BLaER1 treated with 17β-estradiol and CSF1 and Interleukin-3, amounts not matched to agents 10 nM and 100 nM (cell line): ENCODE data around the gene C2CD3.
A peak's percentile ranks its signal among the peaks of the same experiment; 100 is the strongest.

Experiments
- H3K27ac ChIP-seq, 11 experiments: shearing (Covaris generic); formaldehyde crosslinking; 2 replicates each; pipeline ENCODE4 v1.8.1; 2022
- H3K27me3 ChIP-seq, 11 experiments: shearing (Covaris generic); formaldehyde crosslinking; 2 replicates each; pipeline ENCODE4 v1.8.1; 2022
- H3K36me3 ChIP-seq, 11 experiments: shearing (Covaris generic); formaldehyde crosslinking; 2 replicates each; pipeline ENCODE4 v1.8.1; 2022
- H3K4me1 ChIP-seq, 10 experiments: shearing (Covaris generic); formaldehyde crosslinking; 2 replicates each; pipeline ENCODE4 v1.8.1; 2022
- H3K4me2 ChIP-seq, 11 experiments: shearing (Covaris generic); formaldehyde crosslinking; 2 replicates each; pipeline ENCODE4 v1.8.1; 2022
- H3K4me3 ChIP-seq, 10 experiments: shearing (Covaris generic); formaldehyde crosslinking; 2 replicates each; pipeline ENCODE4 v1.8.1; 2022
- H3K9ac ChIP-seq, 11 experiments: shearing (Covaris generic); formaldehyde crosslinking; 2 replicates each; pipeline ENCODE4 v1.8.1; 2022
- H3K9me3 ChIP-seq, 11 experiments: shearing (Covaris generic); formaldehyde crosslinking; replicated peaks in 1 of 11; 2 replicates each; pipeline ENCODE4 v1.8.1; 2022
- H4K20me1 ChIP-seq, 11 experiments: shearing (Covaris generic); formaldehyde crosslinking; 2 replicates each; pipeline ENCODE4 v1.8.1; 2022
- Cebpa-rat ChIP-seq, 11 experiments: shearing (Covaris generic); IDR thresholded peaks; 2 replicates each; pipeline ENCODE4 v1.8.1; 2022

Gene C2CD3

GRCh38 chr11:74018331-74019005 lies 152.3 kb downstream of the C2CD3 start:
- H4K20me1 ChIP-seq: no peaks in the 10 kb centered on the region
- H3K4me3 ChIP-seq: peak overlapping the region in 1 of 10 experiments; percentile 9; a peak in 1 of 20 replicates
- H3K9ac ChIP-seq: peak overlapping the region in 5 of 11 experiments; percentile 7 to 88 (median 70); a peak in 9 of 22 replicates
- no peaks in the 10 kb centered on the region for H3K27me3 ChIP-seq
- H3K9me3 ChIP-seq: no peaks in the 10 kb centered on the region
- peaks cover 4 to 75% (median 50%) of the 10 kb centered on the region in 11 experiments; a peak in 19 of 22 replicates for H3K36me3 ChIP-seq
- no peak; a peak in 1 of 22 replicates for TF ChIP-seq Cebpa-rat (IDR thresholded peaks at IDR 0.05)
- H3K4me2 ChIP-seq: peak overlapping the region in 6 of 11 experiments; percentile 9 to 96 (median 78); a peak in 11 of 22 replicates
- peak overlapping the region in 8 of 11 experiments; percentile 13 to 97 (median 65); a peak in 15 of 22 replicates for H3K27ac ChIP-seq
- peaks cover 46 to 100% (median 71%) of the 10 kb centered on the region in 10 experiments for H3K4me1 ChIP-seq

GRCh38 chr11:74017631-74018030 lies 153.2 kb downstream of the C2CD3 start:
- TF ChIP-seq Cebpa-rat (IDR thresholded peaks at IDR 0.05): no peak
- peaks cover 52 to 98% (median 74%) of the 10 kb centered on the region in 10 experiments for H3K4me1 ChIP-seq
- no peaks in the 10 kb centered on the region for H3K9me3 ChIP-seq
- H4K20me1 ChIP-seq: no peaks in the 10 kb centered on the region
- peak overlapping the region in 5 of 11 experiments; percentile 32 to 97 (median 86); a peak in 8 of 22 replicates for H3K27ac ChIP-seq
- peak overlapping the region in 4 of 11 experiments; percentile 67 to 96 (median 89); a peak in 8 of 22 replicates for H3K4me2 ChIP-seq
- peaks cover 8 to 75% (median 56%) of the 10 kb centered on the region in 11 experiments; a peak in 20 of 22 replicates for H3K36me3 ChIP-seq
- no peaks in the 10 kb centered on the region for H3K27me3 ChIP-seq
- H3K9ac ChIP-seq: peak overlapping the region in 3 of 11 experiments; percentile 70 to 88 (median 84); a peak in 6 of 22 replicates
- no peak overlapping the region for H3K4me3 ChIP-seq

- H3K27ac ChIP-seq: peak overlapping the region in 6 of 11 experiments; percentile 37 to 67 (median 52); a peak in 3 of 22 replicates
- peaks cover 62 to 98% (median 77%) of the 10 kb centered on the region in 10 experiments for H3K4me1 ChIP-seq
- no peaks in the 10 kb centered on the region for H3K27me3 ChIP-seq
- H3K36me3 ChIP-seq: peaks cover 8 to 74% (median 47%) of the 10 kb centered on the region in 11 experiments; a peak in 20 of 22 replicates
- no peak for TF ChIP-seq Cebpa-rat (IDR thresholded peaks at IDR 0.05)
- H3K9me3 ChIP-seq: no peaks in the 10 kb centered on the region
- H3K4me3 ChIP-seq: no peak overlapping the region
- no peaks in the 10 kb centered on the region for H4K20me1 ChIP-seq
- H3K4me2 ChIP-seq: peak overlapping the region in 9 of 11 experiments; percentile 54 to 96 (median 78); a peak in 15 of 22 replicates
- no peak overlapping the region for H3K9ac ChIP-seq
These were observed 154.7 kb downstream of the C2CD3 start for GRCh38 chr11:74015919-74016684.

- Histone ChIP-seq H3K36me3 (peaks cover 8 to 73% (median 45%) of the 10 kb centered on the region in 11 experiments; a peak in 20 of 22 replicates), H3K27ac (peak overlapping the region in 10 of 11 experiments; percentile 22 to 67 (median 52); a peak in 17 of 22 replicates), H3K4me1 (peaks cover 61 to 98% (median 77%) of the 10 kb centered on the region in 10 experiments), H3K4me3 (no peak overlapping the region), H4K20me1 (no peaks in the 10 kb centered on the region), H3K9me3 (no peaks in the 10 kb centered on the region), H3K9ac (peak overlapping the region in 6 of 11 experiments; percentile 4 to 45 (median 18); a peak in 4 of 22 replicates), H3K4me2 (peak overlapping the region; percentile 49 to 96 (median 74)), H3K27me3 (no peaks in the 10 kb centered on the region)
- no peak for TF ChIP-seq Cebpa-rat (IDR thresholded peaks at IDR 0.05)
These were observed 155.9 kb downstream of the C2CD3 start for GRCh38 chr11:74014880-74015279.

GRCh38 chr11:74013141-74013540 lies 157.7 kb downstream of the C2CD3 start:
- Histone ChIP-seq H3K9ac (no peak overlapping the region), H3K9me3 (no peaks in the 10 kb centered on the region), H3K27me3 (no peaks in the 10 kb centered on the region), H3K4me1 (peaks cover 68 to 96% (median 79%) of the 10 kb centered on the region in 10 experiments), H4K20me1 (no peaks in the 10 kb centered on the region), H3K36me3 (peaks cover 8 to 57% (median 41%) of the 10 kb centered on the region in 11 experiments; a peak in 20 of 22 replicates), H3K4me2 (peak overlapping the region in 9 of 11 experiments; percentile 15 to 74 (median 63); a peak in 10 of 22 replicates), H3K4me3 (no peak overlapping the region), H3K27ac (peak overlapping the region in 7 of 11 experiments; percentile 35 to 72 (median 54); a peak in 7 of 22 replicates)
- no peak for TF ChIP-seq Cebpa-rat (IDR thresholded peaks at IDR 0.05)

GRCh38 chr11:74012074-74012809 lies 158.6 kb downstream of the C2CD3 start:
- Histone ChIP-seq H3K9me3 (no peaks in the 10 kb centered on the region), H3K27ac (peak overlapping the region; percentile 32 to 77 (median 54); a peak in 18 of 22 replicates), H3K27me3 (no peaks in the 10 kb centered on the region), H3K4me3 (no peak overlapping the region), H3K36me3 (peaks cover 8 to 48% (median 33%) of the 10 kb centered on the region in 11 experiments; a peak in 20 of 22 replicates), H3K4me2 (peak overlapping the region; percentile 47 to 79 (median 67)), H4K20me1 (no peaks in the 10 kb centered on the region), H3K9ac (peak overlapping the region in 5 of 11 experiments; percentile 4 to 58 (median 40); a peak in 4 of 22 replicates), H3K4me1 (peaks cover 70 to 88% (median 78%) of the 10 kb centered on the region in 10 experiments)
- TF ChIP-seq Cebpa-rat (IDR thresholded peaks at IDR 0.05): no peak

GRCh38 chr11:74011360-74012073 lies 159.3 kb downstream of the C2CD3 start:
- Histone ChIP-seq H3K9ac (peak overlapping the region in 7 of 11 experiments; percentile 2 to 59 (median 40); a peak in 9 of 22 replicates), H3K4me2 (peak overlapping the region; percentile 47 to 79 (median 67))

More at GRCh38 chr11:74011360-74012073, 159.3 kb downstream of the C2CD3 start:
- peak in 1 of 11 experiments; percentile 68; a peak in 2 of 22 replicates for TF ChIP-seq Cebpa-rat (IDR thresholded peaks at IDR 0.05)
- H3K4me3 ChIP-seq: no peak overlapping the region
- no peaks in the 10 kb centered on the region for H3K27me3 ChIP-seq
- peak overlapping the region; percentile 39 to 77 (median 61); a peak in 21 of 22 replicates for H3K27ac ChIP-seq
- no peaks in the 10 kb centered on the region for H3K9me3 ChIP-seq
- H3K4me1 ChIP-seq: peaks cover 70 to 84% (median 78%) of the 10 kb centered on the region in 10 experiments
- no peaks in the 10 kb centered on the region for H4K20me1 ChIP-seq
- peaks cover 5 to 40% (median 25%) of the 10 kb centered on the region in 11 experiments; a peak in 20 of 22 replicates for H3K36me3 ChIP-seq
